HepG2 (cell line): ENCODE results near the gene THADA. TPM values are rescaled to one million over a fixed set of nuclear protein-coding genes. Genes with fewer than 3 reads are reported as not detected.
A peak's percentile ranks its signal among the peaks of the same experiment; 100 is the strongest.

Experiments
- ATAC-seq: fragments of 200-7000 bp; cut with Tn5 transposase; 3 replicates; pipeline ENCODE4 v1.9.1; 2020; ENCODE audit warnings: mild to moderate bottlenecking, moderate library complexity
- BruUV-seq: library from RNA; stranded (reverse); fragments of 400-500 nt; replicated peaks from 2 replicates; lab custom pipeline; 2021; lab: Mats Ljungman, UMichigan
- CTCF ChIA-PET: fragments of 300-600 bp; formaldehyde crosslinking; extraction: SDS; loops from one replicate; lab custom pipeline; 2021; ENCODE audit warnings: low total read pairs, inconsistent platforms, low intra/inter-chr PET ratio; lab: Yijun Ruan, JAX
- POLR2A ChIA-PET: fragments of 350-600 bp; sonication (Branson Sonifier 250); formaldehyde crosslinking; loops from one replicate; lab custom pipeline; 2020; ENCODE audit warnings: antibody characterized with exemption, inconsistent platforms; lab: Yijun Ruan, JAX
- DNase-seq: peaks from one replicate; pipeline ENCODE4 v3.0.0-alpha.2; 2015; ENCODE audit warnings: low spot score
- FAIRE-seq: peaks from 3 replicates; lab custom pipeline; 2011; peaks lifted over from hg19 to GRCh38; lab: Jason Lieb, UNC
- H2AFZ ChIP-seq: one replicate; pipeline ENCODE4 v1.6.1; 2011; ENCODE audit warnings: low read length, inconsistent platforms
- H3K27ac ChIP-seq: fragments of 300-600 bp; 3 replicates; pipeline ENCODE4 v1.8.0; 2011; ENCODE audit warnings: mixed run types, mild to moderate bottlenecking, mixed read lengths, low read length, inconsistent platforms; ENCODE audit not compliant: insufficient read depth; ENCODE audit errors: extremely low read length
- H3K27me3 ChIP-seq, 2 experiments: fragments of 200-600 bp in 1 of 2; 2 replicates in 1 of 2; 3 replicates in 1 of 2; pipeline versions ENCODE4 v1.6.0 to v1.8.0; 2011; ENCODE audit warnings: low read length in 2 of 2, mild to moderate bottlenecking in 2 of 2, moderate library complexity in 2 of 2, inconsistent platforms in 1 of 2; ENCODE audit not compliant: insufficient read depth in 2 of 2, control insufficient read depth in 1 of 2
- H3K36me3 ChIP-seq, 2 experiments: fragments of 200-600 bp in 1 of 2; replicated peaks in 1 of 2; 2 replicates in 1 of 2; 3 replicates in 1 of 2; pipeline versions ENCODE4 v1.5.1 to v1.8.0; 2011; ENCODE audit warnings: low read length in 2 of 2, inconsistent platforms in 1 of 2; ENCODE audit not compliant: insufficient read depth in 2 of 2, control insufficient read depth in 1 of 2
- H3K4me1 ChIP-seq: 2 replicates; pipeline ENCODE4 v1.5.1; 2012; ENCODE audit warnings: low read length, inconsistent platforms; ENCODE audit not compliant: insufficient read depth
- H3K4me2 ChIP-seq: 2 replicates; pipeline ENCODE4 v1.6.0; 2011; ENCODE audit warnings: low read depth, low read length, inconsistent platforms
- H3K4me3 ChIP-seq, 3 experiments: fragments of 200-600 bp in 1 of 3; sonication (generic), shearing (Covaris generic) in 1 of 3; replicated peaks in 1 of 3; 2 replicates each; pipeline ENCODE4 v1.5.1; 2011 to 2016; ENCODE audit warnings: low read length in 3 of 3, inconsistent platforms in 2 of 3, low read depth in 2 of 3, mild to moderate bottlenecking in 2 of 3, control low read depth in 1 of 3, mixed read lengths in 1 of 3; ENCODE audit not compliant: insufficient read depth in 1 of 3
- H3K79me2 ChIP-seq: one replicate; pipeline ENCODE4 v1.6.1; 2011; ENCODE audit warnings: low read length, inconsistent platforms; ENCODE audit not compliant: insufficient read depth
- H3K9ac ChIP-seq: 2 replicates; pipeline ENCODE4 v1.6.0; 2011; ENCODE audit warnings: mild to moderate bottlenecking, low read depth, low read length, inconsistent platforms; ENCODE audit not compliant: insufficient read depth
- H3K9me3 ChIP-seq: 2 replicates; pipeline ENCODE4 v1.5.1; 2012; ENCODE audit warnings: mild to moderate bottlenecking, low read length
- H4K20me1 ChIP-seq: 2 replicates; pipeline ENCODE4 v1.6.0; 2011; ENCODE audit warnings: inconsistent platforms, mild to moderate bottlenecking, low read length, moderate library complexity; ENCODE audit not compliant: insufficient read depth
- FOXC1 ChIP-seq: sonication (generic); formaldehyde crosslinking; IDR thresholded peaks from 2 replicates; pipeline ENCODE4 v1.8.0; 2022; ENCODE audit warnings: mild to moderate bottlenecking, missing genetic modification reagents, borderline replicate concordance
- KDM5B ChIP-seq: sonication (generic); formaldehyde crosslinking; IDR thresholded peaks from 2 replicates; pipeline ENCODE4 v1.4.0; 2020; ENCODE audit warnings: missing genetic modification reagents, mild to moderate bottlenecking, borderline replicate concordance
- MED13 ChIP-seq: sonication (generic); formaldehyde crosslinking; IDR thresholded peaks from 2 replicates; pipeline ENCODE4 v1.5.0; 2020; ENCODE audit warnings: missing genetic modification reagents
- MEIS2 ChIP-seq: sonication (generic); formaldehyde crosslinking; IDR thresholded peaks from 2 replicates; pipeline ENCODE4 v1.9.0; 2021; ENCODE audit warnings: mild to moderate bottlenecking, missing genetic modification reagents
- PHF8 ChIP-seq: sonication (generic); formaldehyde crosslinking; IDR thresholded peaks from 2 replicates; pipeline ENCODE4 v1.5.0; 2020; ENCODE audit warnings: missing genetic modification reagents
- RARA ChIP-seq: IDR thresholded peaks from 2 replicates; pipeline ENCODE4 v1.6.1; 2016; ENCODE audit warnings: missing genetic modification reagents, missing compliant biosample characterization
- SALL1 ChIP-seq: sonication (generic); formaldehyde crosslinking; IDR thresholded peaks from 2 replicates; pipeline ENCODE4 v1.8.0; 2022; ENCODE audit warnings: mild to moderate bottlenecking, missing genetic modification reagents
- TEAD3 ChIP-seq: optimal IDR thresholded peaks from 2 replicates; pipeline ENCODE3; 2016; ENCODE audit warnings: borderline replicate concordance
- ZMYM2 ChIP-seq: sonication (generic); formaldehyde crosslinking; IDR thresholded peaks from 2 replicates; pipeline ENCODE4 v1.8.0; 2022; ENCODE audit warnings: mild to moderate bottlenecking, missing genetic modification reagents
- ZNF383 ChIP-seq: sonication (generic); formaldehyde crosslinking; IDR thresholded peaks from 2 replicates; pipeline ENCODE4 v1.4.0; 2020; ENCODE audit warnings: missing genetic modification reagents, mild to moderate bottlenecking, borderline replicate concordance
- ZNF577 ChIP-seq: sonication (generic); formaldehyde crosslinking; IDR thresholded peaks from 2 replicates; pipeline ENCODE4 v1.4.0; 2020; ENCODE audit warnings: mild to moderate bottlenecking, low read depth, missing genetic modification reagents, borderline replicate concordance
- WGBS: methylation state at CpG from one replicate; pipeline ENCODE4 v1.1.6; 2017; ENCODE audit warnings: low lambda C conversion rate; 5-methylcytosine and 5-hydroxymethylcytosine counted together
- in situ Hi-C: cut with HindIII; loops from 2 replicates; pipeline ENCODE4 v1.10.0; 2017; ENCODE audit warnings: low pct_unique_long_range_greater_than_20kb; ENCODE audit not compliant: extremely low pct_ligation_motif_present
- intact Hi-C: fragments of 100-400 bp; cut with micrococcal nuclease; formaldehyde crosslinking; loops from one replicate; pipeline ENCODE4 v1.10.0; 2022; ENCODE audit not compliant: unreplicated experiment
- polyA plus RNA-seq, 8 experiments: library from polyadenylated mRNA; depleted of rRNA in 3 of 8; stranded (reverse) in 7 of 8; unstranded in 1 of 8; fragments of >200 nt; fragmentation: Illumina TruSeq in 4 of 8; extraction: Trizol in 4 of 8; gene quantifications; 2 replicates each; pipeline versions ENCODE4 v1.2.1 to v1.2.3, GENCODE V29; 2011 to 2016; ENCODE audit warnings: low read depth in 4 of 8, missing spikeins in 1 of 8, mixed read lengths in 1 of 8; ENCODE audit not compliant: insufficient read depth in 1 of 8
- total RNA-seq, 5 experiments: library from RNA; depleted of rRNA; stranded (reverse); fragments of >200 nt; fragmentation: Illumina TruSeq; extraction: Trizol; gene quantifications; 2 replicates each; pipeline ENCODE4 v1.2.3, GENCODE V29; 2016; ENCODE audit warnings: low read depth in 1 of 5
- TF ChIP-seq, protein P1 (sequence below): sonication (generic); formaldehyde crosslinking; IDR thresholded peaks from 2 replicates; pipeline ENCODE4 v1.5.0; 2020; ENCODE audit warnings: mild to moderate bottlenecking, missing genetic modification reagents, moderate library complexity

Gene THADA
- total and polyA plus RNA-seq, 2 of the 13 experiments (the other 11 are each of a cell fraction or from before 2014, with no cell fraction given): 12.7 to 21.7 TPM

DNA sequence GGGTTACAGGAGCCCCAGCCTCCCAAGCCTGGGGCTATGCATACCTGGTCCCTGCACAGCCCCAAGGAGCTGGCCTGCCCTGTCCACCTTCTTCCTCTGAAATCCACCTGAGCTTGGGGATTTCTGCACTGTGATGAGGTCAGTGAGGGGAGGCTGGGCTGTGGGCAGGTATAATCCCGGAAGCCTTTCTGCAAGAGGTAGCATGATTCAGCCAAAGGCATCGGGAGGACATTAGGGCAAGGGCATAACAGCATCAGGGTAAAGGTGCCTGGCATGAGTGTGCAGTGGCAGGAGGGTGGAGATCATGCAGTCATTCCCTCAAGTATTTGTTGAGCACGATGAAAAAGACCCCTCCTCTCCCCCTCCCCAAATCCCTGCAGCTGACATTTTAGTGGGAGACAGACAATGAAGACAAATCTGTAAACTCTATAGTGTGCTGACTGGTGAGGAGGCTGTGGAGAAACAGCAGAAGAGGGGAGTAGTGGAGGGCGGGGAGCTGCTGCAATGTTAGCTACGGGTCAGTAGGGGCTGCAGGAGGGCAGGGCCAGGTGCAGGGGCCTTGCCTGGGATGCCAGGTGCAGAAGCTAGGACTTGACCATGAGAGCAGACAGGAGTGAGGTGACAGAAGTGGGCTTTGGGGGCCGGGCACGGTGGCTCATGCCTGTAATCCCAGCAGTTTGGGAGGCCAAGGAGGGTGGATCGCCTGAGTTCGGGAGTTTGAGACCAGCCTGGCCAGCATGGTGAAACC, 388.1 kb downstream of the THADA start (continued):
- TF ChIP-seq, protein P1, sequence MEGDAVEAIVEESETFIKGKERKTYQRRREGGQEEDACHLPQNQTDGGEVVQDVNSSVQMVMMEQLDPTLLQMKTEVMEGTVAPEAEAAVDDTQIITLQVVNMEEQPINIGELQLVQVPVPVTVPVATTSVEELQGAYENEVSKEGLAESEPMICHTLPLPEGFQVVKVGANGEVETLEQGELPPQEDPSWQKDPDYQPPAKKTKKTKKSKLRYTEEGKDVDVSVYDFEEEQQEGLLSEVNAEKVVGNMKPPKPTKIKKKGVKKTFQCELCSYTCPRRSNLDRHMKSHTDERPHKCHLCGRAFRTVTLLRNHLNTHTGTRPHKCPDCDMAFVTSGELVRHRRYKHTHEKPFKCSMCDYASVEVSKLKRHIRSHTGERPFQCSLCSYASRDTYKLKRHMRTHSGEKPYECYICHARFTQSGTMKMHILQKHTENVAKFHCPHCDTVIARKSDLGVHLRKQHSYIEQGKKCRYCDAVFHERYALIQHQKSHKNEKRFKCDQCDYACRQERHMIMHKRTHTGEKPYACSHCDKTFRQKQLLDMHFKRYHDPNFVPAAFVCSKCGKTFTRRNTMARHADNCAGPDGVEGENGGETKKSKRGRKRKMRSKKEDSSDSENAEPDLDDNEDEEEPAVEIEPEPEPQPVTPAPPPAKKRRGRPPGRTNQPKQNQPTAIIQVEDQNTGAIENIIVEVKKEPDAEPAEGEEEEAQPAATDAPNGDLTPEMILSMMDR (CRISPR knock-in tag): peak; percentile 53
- TF ChIP-seq ZMYM2 (CRISPR knock-in tag): 0 out of 2 replicates have a peak, but pooled peaks have one; percentile 36
- TF ChIP-seq ZNF383 (CRISPR knock-in tag): 0 out of 2 replicates have a peak, but pooled peaks have one; percentile 35
- no peak for TF ChIP-seq RARA
- peak; percentile 40 for TF ChIP-seq TEAD3 (CRISPR knock-in tag)
- no peak for TF ChIP-seq MEIS2
- TF ChIP-seq SALL1: 0 out of 2 replicates have a peak, but pooled peaks have one; percentile 22
- TF ChIP-seq KDM5B (CRISPR knock-in tag): peak; percentile 46; the same call in 1 of the 2 replicates
- no peak for TF ChIP-seq ZNF577 (CRISPR knock-in tag)

DNA sequence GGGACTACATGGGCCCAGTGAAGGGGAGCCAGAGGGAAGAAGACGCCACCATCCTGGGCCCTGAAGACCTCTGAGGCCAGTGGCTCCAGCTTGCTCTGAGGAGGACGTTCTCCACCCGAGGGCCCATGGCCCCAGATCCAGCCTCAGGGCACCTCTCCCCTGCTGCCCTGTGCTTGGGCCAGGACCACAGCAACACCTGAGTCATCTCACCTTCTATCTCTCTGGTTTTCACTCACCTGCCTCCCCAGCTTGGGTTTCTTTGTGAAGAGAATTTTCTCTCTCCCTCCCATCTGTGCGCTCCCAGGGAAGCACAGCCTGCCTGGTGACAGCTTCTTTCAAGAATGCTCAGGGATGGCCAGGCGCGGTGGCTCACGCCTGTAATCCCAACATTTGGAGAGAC, 389.2 kb downstream of the THADA start:
- H3K36me3 ChIP-seq: no peaks in the 10 kb centered on the region
- H4K20me1 ChIP-seq: no peaks in the 10 kb centered on the region
- H3K79me2 ChIP-seq: no peaks in the 10 kb centered on the region
- ChIA-PET POLR2A (interaction anchor here (9.9 kb wide), 1 partner anchor 14 kb away, joined by 83 read pairs; no protein-coding TSS in a partner anchor), CTCF (no interaction called here)
- H3K9ac ChIP-seq: no peak overlapping the region
- no peak overlapping the region for H3K4me2 ChIP-seq
- TF ChIP-seq MED13 (CRISPR knock-in tag) (no peak), FOXC1 (CRISPR knock-in tag) (no peak), PHF8 (0 out of 2 replicates have a peak, but pooled peaks have one; percentile 24)
- H3K27me3 ChIP-seq: no peaks in the 10 kb centered on the region
- WGBS: 78% methylated on average over 7 of the region's 7 CpGs
- intact Hi-C loops: no loop called here
- no peak overlapping the region for H2AFZ ChIP-seq
- in situ Hi-C loops: no loop called here
- BruUV-seq: no TSS peak
- H3K4me1 ChIP-seq: peaks cover 48% of the 10 kb centered on the region
- ATAC-seq: no peak
- no peak for FAIRE-seq
- H3K27ac ChIP-seq: no peak overlapping the region
- DNase-seq: no peak
- no peak overlapping the region for H3K4me3 ChIP-seq
- no peaks in the 10 kb centered on the region for H3K9me3 ChIP-seq
